Adrenal gland (tissue), 12 donors: ENCODE results near the gene HSD17B8. TPM values are rescaled to one million over a fixed set of nuclear protein-coding genes. Genes with fewer than 3 reads are reported as not detected.

Experiments used
- DNase-seq, 7 donors: peaks; one replicate each; pipeline ENCODE4 v3.0.0-alpha.2; 2019 to 2020
- H3K27ac ChIP-seq, 5 donors: fragments of 200-600 bp; sonication (generic) in 4 of 5; 1 replicate in 3 of 5; 2 replicates in 2 of 5; pipeline versions ENCODE4 v1.5.1 to v1.8.0; 2016 to 2020; ENCODE audit warnings: mild to moderate bottlenecking in 1 of 5
- H3K27me3 ChIP-seq: fragments of 200-600 bp; 2 replicates; pipeline ENCODE4 v1.8.0; 2021
- H3K36me3 ChIP-seq, 2 donors: fragments of 200-600 bp; replicated peaks in 1 of 2; 1 replicate in 1 of 2; 2 replicates in 1 of 2; pipeline versions ENCODE4 v1.5.1 to v1.8.0; 2018 to 2022
- H3K4me1 ChIP-seq, 2 donors: fragments of 200-600 bp; replicated peaks in 1 of 2; 1 replicate in 1 of 2; 2 replicates in 1 of 2; pipeline versions ENCODE4 v1.5.1 to v1.8.0; 2018 to 2021
- H3K4me3 ChIP-seq, 4 donors: fragments of 200-600 bp; sonication (generic) in 3 of 4; one replicate each; pipeline ENCODE4 v1.5.1; 2016 to 2018
- H3K9me3 ChIP-seq, 3 donors: fragments of 200-600 bp; sonication (generic) in 1 of 3; replicated peaks in 1 of 3; 1 replicate in 2 of 3; 2 replicates in 1 of 3; pipeline versions ENCODE4 v1.5.1 to v1.8.0; 2016 to 2021
- POLR2A ChIP-seq, 2 donors: fragments of 450-650 bp; IDR thresholded peaks; one replicate each; pipeline ENCODE4 v1.6.1; 2017; ENCODE audit warnings: antibody characterized with exemption in 2 of 2, mild to moderate bottlenecking in 2 of 2, moderate library complexity in 1 of 2
- WGBS, 4 donors: extraction: QIAGEN DNeasy Blood & Tissue Kit in 2 of 4; methylation state at CpG; one replicate each; pipeline versions ENCODE4 v1.1.5 to v1.1.7; 2013 to 2017; 5-methylcytosine and 5-hydroxymethylcytosine counted together
- intact Hi-C, 2 donors: fragments of 100-400 bp; cut with DNase I; formaldehyde crosslinking; loops; one replicate each; pipeline versions ENCODE4 v1.14.1 to v1.15.0; 2022 to 2023
- polyA plus RNA-seq, 3 donors: library from polyadenylated mRNA; stranded (reverse); fragments of 200-250 nt in 2 of 3; fragments of 350-450 nt in 1 of 3; fragmentation: Illumina TruSeq in 1 of 3; extraction: RNeasy Lipid Tissue Mini Kit (QIAGEN cat#74804) in 1 of 3; gene quantifications; one replicate each; pipeline ENCODE4 v1.2.3, GENCODE V29; 2013 to 2014
- total RNA-seq, 9 donors: library from RNA; depleted of rRNA in 4 of 9; stranded (reverse); fragments of >200 nt in 4 of 9; fragments of 120-200 nt in 1 of 9; fragmentation: NEBNext Ultra II Directional in 1 of 9; extraction: Animal tissue kit (Norgen Biotek cat#: 25700) in 1 of 9; gene quantifications; one replicate each; pipeline versions ENCODE4 v1.1.0 to v1.2.4, GENCODE V29; 2013 to 2023
- TF ChIP-seq, protein P1 (sequence below), 6 experiments: fragments of 450-650 bp in 4 of 6; fragments of 200-600 bp in 2 of 6; sonication (generic) in 1 of 6; IDR thresholded peaks; 1 replicate in 5 of 6; 2 replicates in 1 of 6; pipeline versions ENCODE4 v1.5.1 to v1.8.0; 2016 to 2021; ENCODE audit warnings: antibody characterized with exemption in 6 of 6, mild to moderate bottlenecking in 2 of 6, moderate library complexity in 1 of 6
- donor health status: healthy with polysubstance abuse.
- donor health status: Bipolar disorder and iron deficiency.
- donor health status: DM: yes; HTN: yes; CAD: no.
- donor health status: DM: no; HTN: no; CAD: no.
- donor health status: DM: no; HTN: no; CAD: no.
- donor health status: DM: yes; HTN: yes; CAD: no.

HSD17B8 gene
- total and polyA plus RNA-seq, 12 donors, result 13.4 to 96.3 (median 32.7) TPM

DNA sequence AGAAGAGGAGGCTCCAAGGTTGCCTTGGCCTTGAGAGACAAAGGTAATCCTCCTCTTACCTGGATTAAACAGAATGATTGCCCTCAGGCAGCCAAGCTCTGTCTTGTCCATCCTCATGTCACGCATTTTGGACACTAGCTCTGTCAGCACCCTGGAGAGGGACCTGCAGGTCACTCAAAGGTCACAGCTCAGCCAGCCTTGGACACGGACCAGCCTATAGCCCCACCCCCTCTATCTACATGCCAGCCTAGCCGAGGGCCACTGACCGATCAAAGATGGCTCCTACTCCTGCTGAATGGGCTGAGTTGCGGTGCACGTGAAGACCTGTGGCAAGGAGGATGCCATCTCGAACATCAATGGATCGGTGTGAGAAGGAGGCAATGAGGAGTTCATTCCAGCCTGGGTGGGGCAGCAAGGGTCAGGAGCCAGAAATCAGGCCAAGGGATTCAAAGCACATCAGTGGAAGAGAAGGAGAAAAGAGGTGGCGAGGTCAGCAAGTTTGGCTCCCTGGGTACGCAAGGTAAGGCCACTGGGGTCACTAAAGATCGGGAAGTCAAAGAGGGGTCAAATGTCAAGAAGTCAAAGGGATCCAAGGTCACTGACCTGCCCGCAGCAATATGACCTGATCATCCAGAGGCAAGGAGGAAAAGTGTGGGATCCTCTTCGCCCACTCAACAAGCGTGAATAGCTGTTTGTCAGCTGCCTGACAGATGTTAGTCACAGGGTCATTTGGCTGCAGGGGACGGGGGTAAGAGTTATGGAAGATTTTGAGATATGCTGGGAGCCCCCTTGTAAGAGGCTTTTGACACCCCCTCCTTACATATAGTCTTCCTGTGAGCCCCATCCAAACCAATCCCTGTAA, 8.9 kb upstream of the HSD17B8 start:
- Histone ChIP-seq H3K27ac (no peak overlapping the region), H3K4me3 (no peak overlapping the region), H3K36me3 (peaks cover 0 to 33% of the 10 kb centered on the region in 2 donors), H3K27me3 (peaks cover 13% of the 10 kb centered on the region), H3K4me1 (peaks cover 24 to 38% of the 10 kb centered on the region in 2 donors), H3K9me3 (no peaks in the 10 kb centered on the region)
- 78 to 80% (median 79%) methylated on average over 14 to 15 of the region's 15 CpGs for WGBS, 4 donors
- TF ChIP-seq, protein P1, sequence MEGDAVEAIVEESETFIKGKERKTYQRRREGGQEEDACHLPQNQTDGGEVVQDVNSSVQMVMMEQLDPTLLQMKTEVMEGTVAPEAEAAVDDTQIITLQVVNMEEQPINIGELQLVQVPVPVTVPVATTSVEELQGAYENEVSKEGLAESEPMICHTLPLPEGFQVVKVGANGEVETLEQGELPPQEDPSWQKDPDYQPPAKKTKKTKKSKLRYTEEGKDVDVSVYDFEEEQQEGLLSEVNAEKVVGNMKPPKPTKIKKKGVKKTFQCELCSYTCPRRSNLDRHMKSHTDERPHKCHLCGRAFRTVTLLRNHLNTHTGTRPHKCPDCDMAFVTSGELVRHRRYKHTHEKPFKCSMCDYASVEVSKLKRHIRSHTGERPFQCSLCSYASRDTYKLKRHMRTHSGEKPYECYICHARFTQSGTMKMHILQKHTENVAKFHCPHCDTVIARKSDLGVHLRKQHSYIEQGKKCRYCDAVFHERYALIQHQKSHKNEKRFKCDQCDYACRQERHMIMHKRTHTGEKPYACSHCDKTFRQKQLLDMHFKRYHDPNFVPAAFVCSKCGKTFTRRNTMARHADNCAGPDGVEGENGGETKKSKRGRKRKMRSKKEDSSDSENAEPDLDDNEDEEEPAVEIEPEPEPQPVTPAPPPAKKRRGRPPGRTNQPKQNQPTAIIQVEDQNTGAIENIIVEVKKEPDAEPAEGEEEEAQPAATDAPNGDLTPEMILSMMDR (IDR thresholded peaks at IDR 0.05), result no peak
- intact Hi-C loops, result loop anchor here (5.0 kb wide), 1 partner anchor 33 kb away; no protein-coding TSS in a partner anchor
- DNase-seq, result peak in 5 of 7 donors; percentile 50 to 69 (median 56)

GRCh38 chr6:33197431-33198048, 6.9 kb upstream of the HSD17B8 start:
- H3K4me1 ChIP-seq, result peaks cover 32 to 44% of the 10 kb centered on the region in 2 donors
- H3K9me3 ChIP-seq, result no peaks in the 10 kb centered on the region
- H3K4me3 ChIP-seq, result no peak overlapping the region
- 32 to 56% (median 42%) methylated on average over 8 to 12 of the region's 12 CpGs for WGBS, 4 donors
- H3K27ac ChIP-seq, result peak overlapping the region in 2 of 5 donors; percentile 25 to 49
- intact Hi-C loops, result loop anchor here (5.0 kb wide), 1 partner anchor 35 kb away; no protein-coding TSS in a partner anchor
- peak in 6 of 7 donors; percentile 63 to 81 (median 74) for DNase-seq
- peaks cover 0 to 39% of the 10 kb centered on the region in 2 donors for H3K36me3 ChIP-seq
- no peaks in the 10 kb centered on the region for H3K27me3 ChIP-seq
- TF ChIP-seq POLR2A (IDR thresholded peaks at IDR 0.05), result peak in 1 of 2 donors; percentile 39
- TF ChIP-seq, protein P1 (IDR thresholded peaks at IDR 0.05), result peak; percentile 48 to 69 (median 62)

- no peak for DNase-seq
- WGBS, 4 donors, result 59 to 67% (median 64%) methylated on average over 6 of the region's 6 CpGs
Observed at GRCh38 chr6:33198159-33198852, 6.1 kb upstream of the HSD17B8 start.

More at GRCh38 chr6:33198159-33198852, 6.1 kb upstream of the HSD17B8 start:
- TF ChIP-seq, protein P1 (IDR thresholded peaks at IDR 0.05), result no peak
- no peak for TF ChIP-seq POLR2A (IDR thresholded peaks at IDR 0.05)
- Histone ChIP-seq H3K4me3 (no peak overlapping the region), H3K27me3 (no peaks in the 10 kb centered on the region), H3K36me3 (peaks cover 0 to 47% of the 10 kb centered on the region in 2 donors), H3K9me3 (no peaks in the 10 kb centered on the region), H3K27ac (peak overlapping the region in 1 of 5 donors; percentile 25), H3K4me1 (peaks cover 25 to 41% of the 10 kb centered on the region in 2 donors)
- intact Hi-C loops, result loop anchor here (5.0 kb wide), 1 partner anchor 36 kb away; no protein-coding TSS in a partner anchor
